ENCODE measurements around the gene C16orf54. TPM values are rescaled to one million over a fixed set of nuclear protein-coding genes. Genes with fewer than 3 reads are reported as not detected.
"Not testable (repeated sequence)": the region's sequence is repeated elsewhere in the genome, so short reads cannot be mapped to it uniquely, and the experiment has no call there.

Gene C16orf54
- not detected in 2 replicates for total RNA-seq

GRCh38 chr16:29745853-29746345 is at the start of gene C16orf54:
Gene C16orf54, minus strand, starts transcription at chr16:29745990. Its CDS starts 1,039 bp downstream, at chr16:29744951.
- H3K4me3 ChIP-seq (ENCODE audit: low read depth, low read length) = no peak within 1 kb of the TSS
- TF ChIP-seq CTCF (conservative IDR thresholded peaks at IDR 0.05; ENCODE audit: low read depth, low read length) = no peak
- no peak for DNase-seq (ENCODE audit: low read depth)

- H3K4me3 ChIP-seq (ENCODE audit: low read depth, low read length) = no peak overlapping the region
- no peak for TF ChIP-seq CTCF (conservative IDR thresholded peaks at IDR 0.05; ENCODE audit: low read depth, low read length)
- no peak for DNase-seq (ENCODE audit: low read depth)
These were observed 48.5 kb upstream of the C16orf54 start for GRCh38 chr16:29794231-29794710.

DNA sequence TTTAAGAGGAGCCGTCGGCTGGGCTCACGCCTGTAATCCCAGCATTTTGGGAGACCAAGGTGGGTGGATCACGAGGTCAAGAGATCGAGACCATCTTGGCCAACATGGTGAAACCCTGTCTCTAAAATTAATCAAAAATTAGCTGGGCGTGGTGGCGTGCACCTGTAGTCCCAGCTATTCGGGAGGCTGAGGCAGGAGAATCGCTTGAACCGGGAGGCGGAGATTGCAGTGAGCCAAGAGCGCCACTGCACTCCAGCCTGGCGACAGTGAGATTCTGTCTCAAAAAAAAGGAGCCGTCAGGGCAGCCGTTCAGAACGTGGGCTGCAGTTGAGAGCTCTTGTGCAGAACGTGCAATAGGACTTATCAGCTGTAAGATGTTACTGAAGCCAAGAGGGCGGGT is 47.4 kb upstream of the C16orf54 start:
- not testable (repeated sequence) for DNase-seq (ENCODE audit: low read depth); H3K4me3 ChIP-seq (ENCODE audit: low read depth, low read length)

DNA sequence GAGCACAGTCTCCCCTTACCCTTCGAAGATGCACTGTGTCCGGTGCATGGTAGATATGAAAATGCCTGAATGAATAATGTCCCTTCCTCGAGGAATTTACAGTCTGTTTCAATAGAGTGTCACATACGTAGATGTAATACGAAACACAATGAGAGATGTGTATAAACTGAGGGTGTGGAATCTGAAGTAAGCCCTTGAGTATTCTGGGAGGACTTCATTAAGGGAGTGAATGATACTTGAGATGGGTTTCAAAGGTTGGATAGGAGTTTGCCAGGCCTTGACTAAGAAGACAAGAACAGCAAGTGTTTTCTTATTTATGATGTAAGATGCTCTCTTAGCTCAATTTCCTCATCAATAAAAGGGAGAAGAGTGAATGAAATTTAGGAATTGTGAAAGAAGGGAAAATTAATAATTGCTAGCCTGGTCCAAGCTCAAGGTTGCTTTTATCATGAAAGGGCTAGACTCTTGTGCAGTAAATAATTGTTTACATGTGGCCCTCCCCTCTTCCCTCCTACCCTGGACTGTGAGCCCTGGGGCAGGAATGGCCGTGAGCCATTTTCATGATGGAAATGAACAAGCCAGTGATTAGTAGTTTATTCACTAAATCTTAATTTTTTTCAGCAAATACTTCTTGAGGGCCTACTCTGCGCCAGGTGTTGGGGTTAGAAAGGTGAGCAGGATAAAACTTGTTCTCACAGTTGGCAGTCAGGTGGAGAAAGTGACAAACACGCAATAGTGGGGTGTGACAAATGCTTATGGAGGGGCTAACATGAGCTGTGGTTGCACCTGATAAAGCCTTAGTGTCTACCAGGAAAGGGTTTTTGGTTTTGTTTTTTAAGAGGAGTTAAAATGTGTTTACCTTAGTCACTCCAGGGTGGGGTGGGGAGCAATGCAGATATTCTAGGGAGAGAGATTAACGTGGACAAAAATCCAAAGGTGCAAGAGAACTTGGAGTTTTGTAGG is 46.3 kb upstream of the C16orf54 start:
- H3K4me3 ChIP-seq (ENCODE audit: low read depth, low read length) = peak overlapping the region; percentile 97
- TF ChIP-seq CTCF (conservative IDR thresholded peaks at IDR 0.05; ENCODE audit: low read depth, low read length) = no peak
- DNase-seq (ENCODE audit: low read depth) = no peak

DNA sequence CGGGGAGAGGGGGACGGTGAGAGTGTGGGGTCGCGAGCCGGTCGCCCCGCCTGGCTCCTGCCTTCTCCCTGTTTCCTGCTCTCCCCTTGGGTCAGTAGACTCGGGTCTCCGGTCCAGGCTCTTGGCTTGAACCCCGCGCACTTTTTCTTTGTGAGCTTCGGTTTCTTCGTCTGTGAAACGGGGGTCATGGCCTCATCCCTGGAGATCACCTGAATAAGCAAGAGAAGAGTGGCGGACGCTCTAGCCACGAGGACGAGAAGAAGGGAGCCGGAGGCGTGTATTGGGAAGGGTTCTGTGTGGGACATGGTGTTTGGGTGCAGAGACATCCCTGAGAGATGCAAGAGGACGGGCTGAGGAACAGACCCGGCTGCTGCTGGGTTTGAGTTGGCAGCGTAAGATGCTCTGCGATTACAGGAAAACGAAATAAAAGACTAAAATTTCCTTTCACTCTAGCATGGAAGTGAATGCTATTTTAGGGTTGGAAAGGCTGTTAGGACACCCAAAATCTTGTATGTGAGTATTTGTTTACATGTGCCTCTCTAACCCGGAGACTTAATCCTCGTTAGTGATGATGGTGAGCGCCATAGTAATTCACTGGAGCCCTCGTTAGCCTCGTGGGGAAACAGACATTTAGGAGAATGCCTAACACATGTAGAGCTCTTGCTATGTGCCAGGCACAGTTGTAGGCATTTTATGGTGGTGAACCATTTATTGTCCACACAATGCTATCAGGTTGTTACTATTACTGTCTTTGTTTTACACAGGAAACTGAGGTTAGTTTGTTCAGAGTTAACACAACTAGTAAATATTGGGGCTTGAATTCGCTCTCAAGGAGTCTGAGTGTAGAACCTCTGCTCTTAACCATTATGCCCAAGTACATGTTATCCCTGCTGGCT is 45.4 kb upstream of the C16orf54 start:
- no peak for DNase-seq (ENCODE audit: low read depth)
- peak overlapping the region; percentile 97 for H3K4me3 ChIP-seq (ENCODE audit: low read depth, low read length)
- TF ChIP-seq CTCF (conservative IDR thresholded peaks at IDR 0.05; ENCODE audit: low read depth, low read length) = no peak

DNA sequence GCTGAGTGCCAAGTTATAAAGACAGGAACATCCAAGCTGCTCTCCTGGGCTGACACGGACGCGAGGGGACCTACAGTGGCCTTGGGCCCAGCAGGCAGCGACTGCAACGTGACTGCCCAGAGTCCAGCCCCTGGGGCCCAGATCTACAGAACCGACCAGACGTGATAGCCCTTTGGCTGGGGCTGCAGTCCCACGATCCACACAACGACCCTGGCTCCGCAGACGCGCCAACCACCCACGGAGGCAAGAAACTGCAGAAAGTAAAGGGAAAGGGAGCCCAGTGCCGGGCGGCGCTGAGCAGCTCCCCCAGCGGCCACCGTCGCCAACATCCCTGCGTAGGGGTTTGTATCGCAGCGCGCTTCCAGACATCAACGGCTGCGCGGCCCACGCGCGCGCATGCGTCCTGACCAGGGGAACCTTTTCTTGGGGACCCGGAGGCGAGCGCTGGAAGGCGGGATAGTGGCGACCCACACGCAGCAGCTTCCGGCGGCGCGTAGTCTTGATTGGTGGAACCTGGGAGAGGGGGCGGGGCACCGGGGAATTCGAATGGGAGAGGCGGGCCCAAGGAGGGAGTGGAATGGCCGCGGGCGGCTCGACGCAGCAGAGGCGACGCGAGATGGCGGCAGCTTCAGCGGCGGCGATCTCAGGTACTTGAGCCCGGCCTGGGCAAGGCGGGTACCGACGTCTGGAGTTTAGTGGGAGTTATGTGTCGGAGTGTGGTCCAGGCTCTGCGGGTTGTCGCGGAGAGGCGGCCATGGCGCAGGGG is 44.6 kb upstream of the C16orf54 start, which contains the start of gene KIF22:
TSS of gene KIF22 (plus strand) at position 569 of the 766 bp plus-strand sequence. CDS start at position 578, 9 bp downstream.
- DNase-seq (ENCODE audit: low read depth) = peak; percentile 70
- TF ChIP-seq CTCF (conservative IDR thresholded peaks at IDR 0.05; ENCODE audit: low read depth, low read length) = peak; percentile 57
- peak within 1 kb of the TSS; percentile 97 for H3K4me3 ChIP-seq (ENCODE audit: low read depth, low read length)
